ENCODE measurements around the gene TADA2B. TPM values are rescaled to one million over a fixed set of nuclear protein-coding genes. Genes with fewer than 3 reads are reported as not detected.
A peak's percentile ranks its signal among the peaks of the same experiment; 100 is the strongest.

The TADA2B gene, protein sequence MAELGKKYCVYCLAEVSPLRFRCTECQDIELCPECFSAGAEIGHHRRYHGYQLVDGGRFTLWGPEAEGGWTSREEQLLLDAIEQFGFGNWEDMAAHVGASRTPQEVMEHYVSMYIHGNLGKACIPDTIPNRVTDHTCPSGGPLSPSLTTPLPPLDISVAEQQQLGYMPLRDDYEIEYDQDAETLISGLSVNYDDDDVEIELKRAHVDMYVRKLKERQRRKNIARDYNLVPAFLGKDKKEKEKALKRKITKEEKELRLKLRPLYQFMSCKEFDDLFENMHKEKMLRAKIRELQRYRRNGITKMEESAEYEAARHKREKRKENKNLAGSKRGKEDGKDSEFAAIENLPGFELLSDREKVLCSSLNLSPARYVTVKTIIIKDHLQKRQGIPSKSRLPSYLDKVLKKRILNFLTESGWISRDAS
- total RNA-seq, result 23.9 TPM

- peak; percentile 29 for DNase-seq (ENCODE audit: low spot score)
These were observed at the start of gene TADA2B for GRCh38 chr4:7043284-7044136. TSS of gene TADA2B (plus strand) at chr4:7043372. CDS start at chr4:7043580, 208 bp downstream.

- no peak for DNase-seq (ENCODE audit: low spot score)
These were observed 46.7 kb upstream of the TADA2B start for GRCh38 chr4:6996481-6996880.

DNA sequence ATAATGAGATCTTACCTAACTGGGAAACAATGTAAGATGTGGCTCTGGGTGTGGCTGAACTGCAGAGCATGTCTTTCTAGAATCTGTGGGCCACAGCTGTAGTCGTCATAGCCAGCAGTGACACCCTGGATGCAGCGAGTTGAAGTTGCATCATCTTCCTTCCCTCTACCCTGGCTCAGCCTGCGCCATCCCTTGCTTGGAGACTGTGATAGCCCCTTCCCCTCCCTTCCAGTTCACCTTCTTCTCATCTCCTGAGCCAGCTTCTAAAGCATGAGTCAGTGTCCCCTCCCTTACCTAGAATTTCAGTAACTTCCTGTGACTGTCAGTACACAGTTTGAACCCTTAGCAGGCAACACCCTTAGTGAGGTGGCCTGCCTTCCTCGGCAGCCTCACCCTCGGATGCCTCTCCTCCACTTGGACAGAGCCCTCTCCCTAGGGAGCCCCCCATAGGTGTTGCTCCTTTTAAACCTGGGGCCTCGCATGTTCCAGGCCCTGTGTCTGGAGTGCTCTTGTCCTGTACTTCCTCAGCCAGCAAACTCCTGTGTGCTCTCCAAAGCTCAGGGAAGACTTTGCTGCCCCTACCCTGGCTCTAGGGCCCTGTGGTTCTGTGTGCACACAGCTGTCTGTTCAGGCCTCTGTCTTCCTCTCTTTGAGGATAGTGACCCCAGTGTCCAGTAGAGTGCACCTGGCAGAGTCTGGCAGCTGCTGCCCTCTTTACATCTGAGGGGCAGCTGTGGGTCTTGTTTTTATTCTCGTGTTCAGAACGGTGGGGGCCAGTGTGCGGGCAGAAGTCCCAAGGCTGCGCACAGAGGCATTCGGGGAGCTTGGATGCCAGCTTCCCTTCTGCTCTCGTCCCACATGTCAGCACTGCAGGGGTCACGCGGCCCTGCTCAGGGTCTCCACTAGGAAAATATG, 43.7 kb upstream of the TADA2B start:
- no peak for DNase-seq (ENCODE audit: low spot score)

DNA sequence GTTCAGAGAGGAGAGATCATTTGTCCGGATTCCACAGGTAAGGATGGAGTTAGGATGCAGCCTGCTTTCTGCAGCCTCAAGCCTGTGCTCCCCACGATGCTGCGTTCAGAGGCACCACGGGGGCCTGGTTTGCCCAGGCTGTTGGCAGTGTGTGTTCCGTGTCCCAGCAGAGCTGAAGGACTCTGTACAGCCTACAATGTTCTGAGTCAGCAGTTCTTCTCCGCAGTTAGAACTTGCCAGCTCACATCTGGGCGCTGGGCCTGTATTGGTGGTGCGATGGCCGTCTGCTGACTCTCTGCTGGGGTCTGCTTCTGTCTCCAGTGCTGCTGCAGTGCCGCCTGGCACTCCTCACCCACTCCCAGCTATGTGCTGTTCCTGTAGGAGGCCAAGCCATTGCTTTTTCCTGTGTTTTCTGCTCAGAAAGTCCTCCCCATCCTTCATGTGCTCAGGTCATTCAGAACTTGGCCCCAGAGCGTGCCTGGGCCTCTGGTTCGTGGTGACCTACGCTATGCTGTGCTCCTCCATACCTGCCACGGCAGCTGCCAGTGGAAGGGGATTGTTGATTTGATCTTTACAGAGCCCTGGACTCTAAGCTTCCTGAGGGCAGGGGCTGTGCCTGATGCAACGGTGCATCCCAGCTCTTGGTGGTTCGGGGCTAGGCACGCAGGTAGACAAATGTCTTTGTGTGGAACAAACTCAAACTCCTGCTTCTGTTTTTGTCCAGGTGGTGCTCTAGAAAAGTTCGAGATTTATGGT, 42.6 kb upstream of the TADA2B start:
- no peak for DNase-seq (ENCODE audit: low spot score)

GRCh38 chr4:7001271-7001670, 41.9 kb upstream of the TADA2B start:
- DNase-seq (ENCODE audit: low spot score), result no peak

- DNase-seq (ENCODE audit: low spot score), result no peak
These were observed 40.8 kb upstream of the TADA2B start for GRCh38 chr4:7002336-7002735.

GRCh38 chr4:7003176-7003878, 39.8 kb upstream of the TADA2B start:
- no peak for DNase-seq (ENCODE audit: low spot score)

DNA sequence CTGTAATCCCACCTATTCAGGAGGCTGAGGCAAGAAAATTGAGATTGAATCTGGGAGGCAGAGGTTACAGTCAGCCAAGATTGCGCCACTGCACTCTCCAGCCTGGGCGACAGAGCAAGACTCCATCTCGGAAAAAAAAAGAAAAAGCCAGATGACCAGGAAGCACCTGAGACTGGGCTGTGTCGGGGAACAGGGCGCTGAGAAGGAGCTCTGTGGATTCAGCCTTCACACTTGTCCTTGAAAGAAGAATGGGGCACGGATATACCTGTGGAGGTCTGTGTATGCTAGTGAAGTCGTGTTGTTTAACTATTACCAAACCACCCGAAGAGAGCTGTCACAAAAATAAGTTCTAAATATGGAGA, 39.3 kb upstream of the TADA2B start:
- DNase-seq (ENCODE audit: low spot score), result no peak

DNA sequence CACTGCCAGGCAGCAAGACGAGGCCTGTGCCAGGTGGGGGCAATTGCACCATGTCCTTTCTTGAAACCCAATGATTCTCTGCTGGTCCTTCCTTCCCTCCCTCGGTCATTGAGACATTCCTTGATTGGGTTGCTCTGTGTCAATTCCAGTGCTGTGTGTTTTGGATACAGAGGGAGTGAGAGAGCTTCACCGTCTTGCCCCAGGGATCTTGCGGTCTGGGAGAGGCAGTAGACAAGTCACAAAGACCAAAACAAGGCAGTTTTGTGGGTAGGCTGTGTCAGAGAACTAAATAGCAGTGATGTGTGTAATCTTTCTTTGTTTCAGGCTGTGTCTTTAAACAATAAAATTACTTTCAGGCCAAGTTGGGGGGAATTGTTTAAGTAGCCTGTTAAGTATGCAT, 38.8 kb upstream of the TADA2B start:
- DNase-seq (ENCODE audit: low spot score), result no peak

DNA sequence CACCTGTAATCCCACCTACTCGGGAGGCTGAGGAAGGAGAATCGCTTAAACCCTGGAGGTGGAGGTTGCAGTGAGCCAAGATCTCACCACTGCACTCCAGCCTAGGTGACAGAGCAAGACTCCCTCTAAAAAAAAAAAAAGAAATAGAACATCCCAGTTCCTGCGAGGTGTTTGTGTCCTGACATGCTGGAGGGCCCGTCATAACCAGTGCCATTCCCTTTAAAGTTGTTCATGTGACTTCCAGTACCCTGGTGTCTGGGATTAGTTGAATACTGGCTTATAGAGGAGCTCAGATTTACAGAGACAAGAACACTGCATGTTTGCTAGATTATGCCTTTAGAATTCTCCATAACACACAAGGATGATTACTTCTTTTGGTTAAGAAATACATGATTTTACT, 37.6 kb upstream of the TADA2B start:
- no peak for DNase-seq (ENCODE audit: low spot score)

DNA sequence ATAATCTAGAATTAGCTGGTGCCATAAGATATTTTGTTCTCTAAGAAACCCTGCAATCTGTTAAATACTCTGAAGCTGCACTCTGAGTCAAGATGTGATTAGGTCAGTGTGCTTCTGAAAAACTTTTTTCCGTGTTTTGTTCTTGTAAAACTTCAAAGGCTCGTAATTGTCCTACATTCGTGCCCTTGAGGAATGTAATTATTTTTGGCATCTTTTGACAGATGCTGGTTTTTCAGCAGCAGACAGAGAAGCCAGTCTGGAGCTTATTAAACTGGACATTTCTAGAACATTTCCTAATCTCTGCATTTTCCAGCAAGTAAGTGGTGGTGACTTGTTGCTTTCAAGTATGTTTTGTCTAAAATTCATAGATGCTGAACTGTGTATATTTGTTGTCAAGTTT, 36.8 kb upstream of the TADA2B start:
- DNase-seq (ENCODE audit: low spot score), result no peak

DNA sequence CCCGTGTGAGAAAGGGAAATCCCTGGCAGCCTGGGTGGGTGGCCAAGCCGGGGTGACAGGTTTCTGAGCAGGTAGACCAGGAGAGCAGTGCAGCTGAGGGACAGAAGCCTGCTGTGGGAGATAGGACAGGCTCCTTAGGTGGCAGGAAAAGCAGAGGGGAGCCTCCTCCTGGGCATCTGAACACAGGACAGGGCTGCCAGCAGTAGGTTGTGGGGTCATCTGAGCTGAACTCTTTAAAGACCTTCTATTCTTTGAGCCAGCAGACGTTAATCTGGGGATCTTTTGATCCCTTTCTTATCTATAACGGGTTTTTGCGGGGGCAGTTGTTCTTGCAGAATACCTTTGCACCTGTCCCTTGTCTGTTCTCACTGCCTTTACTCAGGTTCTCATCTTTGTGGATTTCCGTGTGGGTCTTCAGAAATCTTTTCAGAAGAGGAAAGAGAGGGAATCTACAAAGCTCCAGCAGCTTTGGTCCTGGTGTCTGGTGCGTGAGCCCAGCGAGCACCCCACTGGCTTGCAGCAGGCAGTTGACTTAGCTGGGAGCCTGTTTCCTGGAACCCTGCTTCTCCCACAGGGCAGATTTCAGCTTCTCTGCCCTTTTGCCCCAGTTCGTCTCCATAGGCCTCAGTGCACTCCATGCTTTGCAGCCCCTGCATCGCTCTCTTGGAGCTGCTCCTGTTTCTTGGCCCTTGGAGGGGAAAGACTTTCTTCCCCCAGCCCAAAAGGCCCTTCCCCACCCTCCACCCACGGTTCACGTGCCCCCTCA, 35.8 kb upstream of the TADA2B start:
- DNase-seq (ENCODE audit: low spot score), result no peak

GRCh38 chr4:7007944-7008343, 35.2 kb upstream of the TADA2B start:
- no peak for DNase-seq (ENCODE audit: low spot score)

DNA sequence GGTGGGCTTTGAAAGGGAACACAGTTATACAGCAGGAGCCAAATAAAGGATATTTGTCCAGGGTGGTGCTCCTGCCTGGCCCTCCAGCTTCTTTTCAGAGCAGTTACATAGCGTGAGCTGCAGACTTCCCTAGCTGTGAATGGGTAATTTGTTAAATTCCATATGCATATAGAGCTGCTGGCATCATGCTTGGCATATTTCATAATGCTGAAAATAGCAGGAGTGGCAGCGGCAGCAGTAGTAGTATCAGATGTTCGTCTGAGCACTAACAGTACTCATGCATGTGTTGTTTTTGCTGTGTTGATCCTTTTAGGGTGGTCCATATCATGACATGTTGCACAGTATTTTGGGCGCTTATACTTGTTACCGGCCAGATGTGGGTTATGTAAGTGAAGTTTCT, 33.6 kb upstream of the TADA2B start:
- DNase-seq (ENCODE audit: low spot score), result no peak

DNA sequence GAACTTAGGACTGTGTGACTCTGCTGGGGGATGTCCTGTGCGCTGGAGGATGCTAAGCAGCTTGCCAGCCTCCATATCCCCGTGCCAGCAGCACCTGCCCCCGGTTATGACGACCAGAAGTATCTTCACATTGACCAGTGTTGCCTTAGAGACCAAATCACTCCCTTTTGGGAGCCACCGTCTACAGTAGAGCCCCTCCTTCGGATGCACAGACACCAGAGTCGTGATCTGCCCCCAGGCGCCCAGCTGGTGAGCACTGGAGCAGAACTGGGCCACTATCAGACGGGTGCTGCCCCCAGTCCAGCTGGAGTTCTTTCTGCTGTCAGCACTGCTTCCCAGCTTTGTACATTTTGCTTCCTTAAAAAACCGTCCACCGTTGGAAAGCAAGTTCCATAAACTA, 30.0 kb upstream of the TADA2B start:
- no peak for DNase-seq (ENCODE audit: low spot score)

DNA sequence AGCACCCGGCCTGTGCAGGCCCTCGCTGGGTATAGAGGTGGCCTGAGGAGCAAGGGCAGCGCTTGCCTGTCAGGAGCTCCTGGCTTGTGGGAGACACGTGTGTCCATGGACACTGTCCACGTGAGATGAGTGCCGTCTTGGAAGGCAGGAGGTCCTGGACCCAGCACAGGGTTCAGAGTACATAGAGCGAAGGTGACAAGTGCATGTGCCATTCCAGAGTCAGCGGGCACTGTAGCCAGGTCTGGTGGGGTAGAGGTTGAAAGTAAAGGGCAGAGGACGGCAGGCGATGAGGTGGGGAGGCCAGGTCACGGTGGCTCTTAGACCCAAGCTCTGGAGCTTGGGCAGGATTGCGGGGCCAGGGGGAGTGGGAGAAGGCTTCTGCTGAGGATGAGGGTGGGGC, 28.4 kb upstream of the TADA2B start:
- no peak for DNase-seq (ENCODE audit: low spot score)

GRCh38 chr4:7015383-7016035, 27.7 kb upstream of the TADA2B start:
- DNase-seq (ENCODE audit: low spot score), result no peak

DNA sequence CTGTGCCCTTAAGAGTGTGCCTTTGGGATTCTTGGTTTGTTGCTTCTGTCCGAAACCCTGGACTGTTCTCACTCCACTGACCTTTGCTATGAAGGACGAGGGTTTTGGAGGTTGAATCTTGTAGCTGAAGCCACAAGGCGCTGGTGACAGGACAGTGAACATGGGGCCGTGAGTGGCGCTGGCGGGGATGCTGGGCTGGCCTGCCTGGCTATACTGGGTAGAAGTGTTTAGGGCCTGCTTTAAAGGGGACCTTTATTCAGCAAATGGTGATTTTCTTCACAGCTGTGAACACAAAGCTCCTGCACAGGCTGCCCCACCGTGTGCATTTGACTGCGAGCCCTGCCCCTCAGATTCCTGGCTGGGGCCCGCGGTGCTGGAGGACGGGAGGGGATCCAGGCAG, 27.1 kb upstream of the TADA2B start:
- DNase-seq (ENCODE audit: low spot score), result no peak

DNA sequence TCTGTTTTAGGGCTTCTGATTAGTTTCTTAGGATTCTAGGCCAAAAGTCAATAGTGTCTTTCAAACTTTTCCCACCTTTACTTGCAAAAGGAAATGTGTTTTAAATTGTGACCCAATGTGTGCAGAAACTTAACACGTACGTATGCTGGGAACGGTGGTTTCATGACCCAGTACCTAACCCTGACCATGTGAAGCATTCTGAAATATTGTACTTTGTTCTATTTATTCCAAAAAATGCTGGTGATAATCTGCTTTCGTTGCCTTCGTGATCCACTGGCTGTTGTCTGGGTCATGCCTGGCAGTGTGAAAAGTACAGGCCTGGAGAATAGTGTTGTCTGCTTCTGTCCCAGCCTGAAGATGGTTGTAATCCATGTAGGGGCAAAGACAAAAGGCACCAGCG, 26.7 kb upstream of the TADA2B start:
- no peak for DNase-seq (ENCODE audit: low spot score)
